GM13977 (cell line): Measurements from ENCODE around the gene OSCP1.

Experiments used
- DNase-seq: peaks from one replicate; pipeline ENCODE4 v3.0.0; 2012; ENCODE audit warnings: low spot score
- in situ Hi-C: fragments of 300-500 bp; cut with MboI; formaldehyde crosslinking; loops from one replicate; pipeline ENCODE4 v1.12.0; 2022; ENCODE audit warnings: low sequenced_read_pairs, low pct_unique_long_range_greater_than_20kb, mixed read lengths, inconsistent platforms; ENCODE audit not compliant: unreplicated experiment
- TF ChIP-seq, protein P1 (sequence below): IDR thresholded peaks from 2 replicates; pipeline ENCODE4 v1.5.1; 2012; ENCODE audit warnings: mild to moderate bottlenecking, control low read depth; ENCODE audit not compliant: insufficient read depth; ENCODE audit errors: extremely low read depth, missing control alignments

OSCP1 gene

DNA sequence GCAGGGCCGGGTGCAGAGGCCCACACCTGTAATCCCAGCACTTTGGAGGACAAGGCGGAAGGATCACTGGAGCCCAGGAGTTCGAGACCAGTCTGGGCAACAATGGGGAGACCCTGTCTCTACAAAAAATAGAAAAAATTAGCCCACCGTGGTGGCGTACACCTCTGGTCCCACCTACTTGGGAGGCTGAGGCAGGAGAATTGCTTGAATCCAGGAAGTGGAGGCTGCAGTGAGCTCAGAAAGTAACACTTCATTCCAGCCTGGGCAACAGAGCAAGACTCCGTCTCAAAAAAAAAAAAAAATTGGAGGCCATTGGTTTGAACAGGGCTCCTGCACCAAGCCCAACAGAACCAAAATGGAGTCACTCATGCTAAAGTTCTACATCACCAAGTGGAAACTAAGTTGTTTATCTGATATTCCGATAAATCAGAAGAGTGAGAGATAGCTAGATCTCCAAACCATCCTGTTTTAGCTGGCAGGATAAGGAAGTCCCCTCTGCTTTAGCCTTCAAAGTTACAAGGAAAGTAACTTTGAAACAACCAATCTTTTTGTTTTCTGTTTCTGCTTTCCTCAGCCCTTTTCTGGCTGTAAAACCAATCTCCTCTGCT lies 51.8 kb downstream of the OSCP1 start:
- DNase-seq, result no peak
- in situ Hi-C loops, result no loop called here
- TF ChIP-seq, protein P1, sequence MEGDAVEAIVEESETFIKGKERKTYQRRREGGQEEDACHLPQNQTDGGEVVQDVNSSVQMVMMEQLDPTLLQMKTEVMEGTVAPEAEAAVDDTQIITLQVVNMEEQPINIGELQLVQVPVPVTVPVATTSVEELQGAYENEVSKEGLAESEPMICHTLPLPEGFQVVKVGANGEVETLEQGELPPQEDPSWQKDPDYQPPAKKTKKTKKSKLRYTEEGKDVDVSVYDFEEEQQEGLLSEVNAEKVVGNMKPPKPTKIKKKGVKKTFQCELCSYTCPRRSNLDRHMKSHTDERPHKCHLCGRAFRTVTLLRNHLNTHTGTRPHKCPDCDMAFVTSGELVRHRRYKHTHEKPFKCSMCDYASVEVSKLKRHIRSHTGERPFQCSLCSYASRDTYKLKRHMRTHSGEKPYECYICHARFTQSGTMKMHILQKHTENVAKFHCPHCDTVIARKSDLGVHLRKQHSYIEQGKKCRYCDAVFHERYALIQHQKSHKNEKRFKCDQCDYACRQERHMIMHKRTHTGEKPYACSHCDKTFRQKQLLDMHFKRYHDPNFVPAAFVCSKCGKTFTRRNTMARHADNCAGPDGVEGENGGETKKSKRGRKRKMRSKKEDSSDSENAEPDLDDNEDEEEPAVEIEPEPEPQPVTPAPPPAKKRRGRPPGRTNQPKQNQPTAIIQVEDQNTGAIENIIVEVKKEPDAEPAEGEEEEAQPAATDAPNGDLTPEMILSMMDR, result no peak

DNA sequence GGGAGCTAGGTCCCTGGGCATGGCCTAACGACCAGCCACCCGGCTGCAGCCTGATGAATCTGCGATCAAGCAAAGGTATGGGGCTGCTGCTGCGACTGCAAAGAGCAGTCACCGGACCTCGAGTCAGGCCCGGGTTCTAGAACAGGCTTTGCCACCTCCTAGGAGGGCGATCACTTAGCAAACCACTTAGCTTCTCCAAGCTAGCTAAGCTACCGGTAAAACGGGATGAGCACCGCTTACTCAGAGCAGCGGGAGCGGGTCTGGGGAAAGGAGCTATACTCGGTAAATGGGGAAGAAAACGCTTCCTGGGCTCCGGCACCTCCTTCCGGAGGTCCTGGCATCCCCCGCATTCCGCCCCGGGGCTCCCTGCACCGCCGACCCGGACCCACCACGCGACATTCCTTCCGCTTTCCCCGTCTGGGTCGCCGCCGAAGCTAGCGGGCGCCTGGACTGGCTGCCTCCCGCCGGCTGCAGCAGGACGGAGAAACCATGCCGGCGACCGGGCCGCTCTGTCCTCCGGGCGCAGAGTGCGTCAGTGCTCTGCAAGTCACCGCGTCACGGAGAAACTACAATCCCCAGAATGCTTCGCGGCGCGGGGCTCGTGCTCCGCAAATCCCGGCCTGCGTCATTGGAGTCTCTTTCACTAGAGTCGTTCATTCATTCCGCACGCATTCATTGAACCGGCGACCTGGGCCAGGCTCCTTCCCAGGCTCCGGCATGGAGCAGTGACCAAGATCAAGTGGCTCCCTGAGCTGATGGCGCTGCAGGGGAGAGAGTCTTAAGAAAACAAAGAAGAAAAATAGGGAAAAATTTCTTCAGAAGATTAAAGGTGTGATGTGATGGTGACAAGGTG lies 52.6 kb downstream of the OSCP1 start, which contains the start of gene LSM10:
Gene LSM10 (minus strand): TSS at position 531 of the 853 bp plus-strand sequence. CDS start 3,779 bp downstream, outside the sequence.
- peak; percentile 93 for DNase-seq
- TF ChIP-seq, protein P1, result no peak
- in situ Hi-C loops, result no loop called here

DNA sequence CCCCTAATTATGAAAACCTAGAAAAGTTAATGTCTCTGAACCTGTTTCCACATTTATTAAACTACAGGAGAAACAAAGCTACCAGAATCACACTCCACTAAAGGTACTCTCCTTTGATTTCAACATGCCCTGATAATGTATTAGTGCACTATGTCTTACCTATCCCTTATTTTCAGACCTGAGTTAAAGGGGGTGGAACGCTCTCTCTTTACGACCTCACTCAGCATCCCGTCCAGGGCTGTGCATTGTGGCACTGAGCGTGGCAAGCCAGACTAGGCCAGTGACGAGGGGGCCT lies 53.2 kb downstream of the OSCP1 start:
- in situ Hi-C loops, result no loop called here
- no peak for DNase-seq
- TF ChIP-seq, protein P1, result no peak

DNA sequence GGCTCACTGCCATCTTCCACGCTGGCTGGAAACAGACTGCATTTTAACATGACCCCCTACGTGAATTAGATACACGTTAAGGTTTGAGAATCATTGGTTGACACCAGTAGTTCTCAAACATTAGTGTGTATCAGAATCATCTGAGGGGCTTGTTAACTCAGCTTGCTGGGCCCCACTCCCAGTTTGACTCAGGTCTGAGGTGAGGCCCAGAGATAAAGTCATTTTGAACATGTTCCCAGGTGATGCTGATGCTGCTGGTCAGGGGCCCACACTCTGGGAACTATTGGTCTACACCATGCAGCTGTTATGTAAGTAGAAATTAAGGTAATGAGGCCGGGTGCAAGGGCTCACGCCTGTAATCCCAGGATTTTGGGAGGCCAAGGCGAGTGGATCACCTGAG lies 53.9 kb downstream of the OSCP1 start:
- in situ Hi-C loops, result no loop called here
- no peak for DNase-seq
- TF ChIP-seq, protein P1, result no peak

DNA sequence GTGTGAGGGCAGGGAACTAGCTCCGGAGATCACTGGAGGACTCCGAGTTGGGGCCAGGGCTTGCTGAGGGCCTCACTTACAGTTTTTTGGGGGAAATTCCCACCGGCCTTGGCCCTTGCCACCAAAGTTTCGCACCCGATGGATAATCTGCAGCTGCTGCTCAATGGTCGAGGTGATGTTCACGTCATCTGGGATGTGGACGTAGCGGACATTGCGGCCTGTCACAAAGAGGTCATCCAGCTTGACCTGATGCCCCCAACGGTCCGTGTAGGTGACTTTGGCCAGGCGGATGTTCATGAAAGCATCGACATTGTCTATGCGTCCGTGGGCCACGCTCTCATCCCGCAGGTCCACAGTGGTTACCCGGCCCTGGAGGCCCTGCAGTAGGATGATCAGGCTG lies 56.6 kb downstream of the OSCP1 start:
- TF ChIP-seq, protein P1, result no peak
- no peak for DNase-seq
- in situ Hi-C loops, result no loop called here

DNA sequence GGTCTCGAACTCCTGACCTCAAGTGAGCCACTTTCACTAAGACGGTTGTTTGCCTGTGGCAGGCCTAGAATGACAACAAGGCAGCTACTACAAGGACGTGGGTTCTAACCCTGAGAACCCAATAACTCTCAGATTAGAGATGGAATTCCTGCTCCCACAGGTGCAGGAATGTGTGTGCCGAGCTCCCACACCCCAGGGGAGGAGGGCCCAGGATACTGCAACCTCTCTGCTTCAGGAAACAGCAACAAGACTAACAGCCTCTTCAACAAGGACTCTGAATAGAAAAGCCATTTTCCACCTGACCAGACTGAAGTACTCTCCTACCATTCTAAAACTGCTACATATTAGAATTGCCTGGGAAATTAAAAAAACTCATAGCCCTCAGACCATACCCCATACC lies 57.4 kb downstream of the OSCP1 start:
- in situ Hi-C loops, result no loop called here
- no peak for DNase-seq
- TF ChIP-seq, protein P1, result no peak
